Endothelial cell of umbilical vein (primary cell): ENCODE measurements around the gene B3GALT6. TPM values are rescaled to one million over a fixed set of nuclear protein-coding genes. Genes with fewer than 3 reads are reported as not detected.

ENCODE experiments used
- BruUV-seq: library from RNA; stranded (reverse); fragments of 400-500 nt; replicated peaks from 2 replicates; lab custom pipeline; 2021; lab: Mats Ljungman, UMichigan
- CTCF ChIA-PET: fragments of 300-600, 350-600 bp; sonication (Branson Sonifier 250); formaldehyde crosslinking; loops from one replicate; lab custom pipeline; 2021; ENCODE audit warnings: antibody characterized with exemption, inconsistent platforms; lab: Charles Lee
- POLR2A ChIA-PET: fragments of 300-600, 350-600 bp; sonication (Branson Sonifier 250); formaldehyde crosslinking; loops from one replicate; lab custom pipeline; 2021; ENCODE audit warnings: antibody characterized with exemption, inconsistent platforms; lab: Charles Lee
- DNase-seq: peaks from one replicate; pipeline ENCODE4 v3.0.0-alpha.2; 2011; ENCODE audit warnings: low read depth, low spot score
- FAIRE-seq: peaks from 2 replicates; lab custom pipeline; 2011; peaks lifted over from hg19 to GRCh38; lab: Jason Lieb, UNC
- H2AFZ ChIP-seq: 2 replicates; pipeline ENCODE4 v1.6.0; 2012; ENCODE audit warnings: low read depth, low read length, control low read depth, inconsistent platforms
- H3K27ac ChIP-seq: 2 replicates; pipeline ENCODE4 v1.5.1; 2011; ENCODE audit warnings: low read depth, mild to moderate bottlenecking, control low read depth, low read length, moderate library complexity; ENCODE audit not compliant: insufficient read depth
- H3K27me3 ChIP-seq, 2 experiments: 2 replicates each; pipeline versions ENCODE4 v1.6.0 to v1.6.1; 2011; ENCODE audit warnings: low read length in 2 of 2, mixed read lengths in 1 of 2; ENCODE audit not compliant: control insufficient read depth in 2 of 2, insufficient read depth in 2 of 2
- H3K36me3 ChIP-seq, 2 experiments: 2 replicates in 1 of 2; 3 replicates in 1 of 2; pipeline ENCODE4 v1.5.1; 2011; ENCODE audit warnings: low read length in 2 of 2, mild to moderate bottlenecking in 1 of 2, moderate library complexity in 1 of 2; ENCODE audit not compliant: control insufficient read depth in 2 of 2, insufficient read depth in 2 of 2; ENCODE audit errors: extremely low read depth in 1 of 2
- H3K4me1 ChIP-seq: 3 replicates; pipeline ENCODE4 v1.5.1; 2011; ENCODE audit warnings: mild to moderate bottlenecking, low read length; ENCODE audit not compliant: control insufficient read depth, insufficient read depth; ENCODE audit errors: extremely low read depth
- H3K4me2 ChIP-seq: 2 replicates; pipeline ENCODE4 v1.6.1; 2011; ENCODE audit warnings: low read length, control low read depth, mixed read lengths; ENCODE audit not compliant: insufficient read depth
- H3K4me3 ChIP-seq, 3 experiments: fragments of 200-600 bp in 1 of 3; sonication (generic), shearing (Covaris generic) in 1 of 3; replicated peaks in 1 of 3; 2 replicates each; pipeline ENCODE4 v1.5.1; 2011 to 2016; ENCODE audit warnings: control low read depth in 3 of 3, low read length in 3 of 3, mild to moderate bottlenecking in 2 of 3, inconsistent platforms in 1 of 3, low read depth in 1 of 3, moderate library complexity in 1 of 3; ENCODE audit not compliant: insufficient read depth in 1 of 3
- H3K79me2 ChIP-seq: 2 replicates; pipeline ENCODE4 v1.6.0; 2012; ENCODE audit warnings: low read length, inconsistent platforms; ENCODE audit not compliant: control insufficient read depth, insufficient read depth
- H3K9ac ChIP-seq: replicated peaks from 2 replicates; pipeline ENCODE3; 2011; ENCODE audit warnings: low read length, control low read depth; ENCODE audit not compliant: insufficient read depth; ENCODE audit errors: extremely low read depth
- H3K9me1 ChIP-seq: replicated peaks from 3 replicates; pipeline ENCODE4 v1.6.0; 2011; ENCODE audit warnings: mild to moderate bottlenecking, low read length; ENCODE audit not compliant: control insufficient read depth, insufficient read depth; ENCODE audit errors: extremely low read depth
- H3K9me3 ChIP-seq: replicated peaks from 2 replicates; pipeline ENCODE4 v1.5.1; 2012; ENCODE audit warnings: low read length, inconsistent platforms; ENCODE audit not compliant: control insufficient read depth, insufficient read depth
- H4K20me1 ChIP-seq: replicated peaks from 2 replicates; pipeline ENCODE3; 2011; ENCODE audit warnings: mild to moderate bottlenecking, low read length; ENCODE audit not compliant: control insufficient read depth, insufficient read depth; ENCODE audit errors: extremely low read depth
- EZH2 ChIP-seq: IDR thresholded peaks from 2 replicates; pipeline ENCODE4 v1.6.1; 2012; ENCODE audit warnings: borderline replicate concordance, low read depth, mild to moderate bottlenecking, moderate library complexity, low read length, inconsistent platforms; ENCODE audit not compliant: severe bottlenecking
- FOS ChIP-seq: IDR thresholded peaks from 2 replicates; pipeline ENCODE4 v1.6.1; 2011; ENCODE audit warnings: mild to moderate bottlenecking, low read length, moderate library complexity, borderline replicate concordance; ENCODE audit not compliant: insufficient read depth
- GATA2 ChIP-seq: IDR thresholded peaks from 2 replicates; pipeline ENCODE4 v1.7.0; 2011; ENCODE audit warnings: low read depth, mild to moderate bottlenecking, moderate library complexity, mixed read lengths, low read length; ENCODE audit not compliant: insufficient read length, insufficient read depth
- JUN ChIP-seq: IDR thresholded peaks from 2 replicates; pipeline ENCODE4 v1.6.1; 2011; ENCODE audit warnings: borderline replicate concordance, low read depth; ENCODE audit not compliant: insufficient read length, insufficient read depth
- MAX ChIP-seq: IDR thresholded peaks from 2 replicates; pipeline ENCODE4 v1.6.1; 2011; ENCODE audit not compliant: insufficient read depth, insufficient read length
- MYC ChIP-seq: IDR thresholded peaks from one replicate; pipeline ENCODE4 v1.6.1; 2011; ENCODE audit warnings: mild to moderate bottlenecking, low read depth, low read length
- POLR2A ChIP-seq: IDR thresholded peaks from 2 replicates; pipeline ENCODE4 v1.6.1; 2012; ENCODE audit warnings: low read depth, mild to moderate bottlenecking, control low read depth, low read length
- POLR2AphosphoS5 ChIP-seq: IDR thresholded peaks from 2 replicates; pipeline ENCODE4 v1.6.1; 2012; ENCODE audit warnings: low read depth, mild to moderate bottlenecking, control low read depth, low read length, moderate library complexity; ENCODE audit not compliant: insufficient read depth
- dilution Hi-C: fragments of 300-500 bp; cut with MboI; formaldehyde crosslinking; loops from one replicate; pipeline ENCODE4 v1.15.0; 2019; ENCODE audit warnings: low sequenced_read_pairs; ENCODE audit not compliant: extremely low pct_ligation_motif_present
- intact Hi-C: fragments of 100-400 bp; cut with micrococcal nuclease; formaldehyde crosslinking; loops from one replicate; pipeline ENCODE4 v1.10.0; 2022
- polyA plus RNA-seq, 4 experiments: library from polyadenylated mRNA; depleted of rRNA in 3 of 4; stranded (reverse) in 3 of 4; unstranded in 1 of 4; fragments of >200 nt; gene quantifications; 2 replicates each; pipeline versions ENCODE4 v1.2.1 to v1.2.3, GENCODE V29; 2011 to 2012; ENCODE audit warnings: missing spikeins in 1 of 4
- total RNA-seq: library from RNA; stranded (reverse); gene quantifications from 2 replicates; pipeline ENCODE4 v1.2.3, GENCODE V29; 2021
- TF ChIP-seq, protein P1 (sequence below), 2 donors: IDR thresholded peaks; 1 replicate in 1 of 2; 2 replicates in 1 of 2; pipeline ENCODE4 v1.5.1; 2011; ENCODE audit warnings: low read length in 2 of 2, mild to moderate bottlenecking in 2 of 2, moderate library complexity in 2 of 2, control low read depth in 1 of 2, inconsistent platforms in 1 of 2, low read depth in 1 of 2; ENCODE audit not compliant: insufficient read depth in 1 of 2; ENCODE audit errors: extremely low read depth in 1 of 2

B3GALT6 gene
- total and polyA plus RNA-seq, 2 donors (not counting 3 experiments of a cell fraction or from before 2014, with no cell fraction given): 24.6 to 34.1 TPM

GRCh38 chr1:1282998-1283397, 51.0 kb downstream of the B3GALT6 start:
- CTCF ChIA-PET: interaction anchor here (0.6 to 2.8 kb wide), 2 partner anchors 10 to 161 kb away, joined by 3 to 7 read pairs; partner anchors contain the start of gene UBE2J2
- POLR2A ChIA-PET: no interaction called here

GRCh38 chr1:1283821-1284220, 51.8 kb downstream of the B3GALT6 start:
- H3K9ac ChIP-seq: no peak overlapping the region
- no peak overlapping the region for H2AFZ ChIP-seq
- no peak for DNase-seq
- H3K4me2 ChIP-seq: no peak overlapping the region
- H3K9me1 ChIP-seq: no peaks in the 10 kb centered on the region
- H3K36me3 ChIP-seq: no peaks in the 10 kb centered on the region
- H4K20me1 ChIP-seq: no peaks in the 10 kb centered on the region
- no peak overlapping the region for H3K4me3 ChIP-seq
- ChIA-PET POLR2A (no interaction called here), CTCF (interaction anchor here (2.8 kb wide), 1 partner anchor 162 kb away, joined by 7 read pairs; no protein-coding TSS in a partner anchor)
- TF ChIP-seq, protein P1, sequence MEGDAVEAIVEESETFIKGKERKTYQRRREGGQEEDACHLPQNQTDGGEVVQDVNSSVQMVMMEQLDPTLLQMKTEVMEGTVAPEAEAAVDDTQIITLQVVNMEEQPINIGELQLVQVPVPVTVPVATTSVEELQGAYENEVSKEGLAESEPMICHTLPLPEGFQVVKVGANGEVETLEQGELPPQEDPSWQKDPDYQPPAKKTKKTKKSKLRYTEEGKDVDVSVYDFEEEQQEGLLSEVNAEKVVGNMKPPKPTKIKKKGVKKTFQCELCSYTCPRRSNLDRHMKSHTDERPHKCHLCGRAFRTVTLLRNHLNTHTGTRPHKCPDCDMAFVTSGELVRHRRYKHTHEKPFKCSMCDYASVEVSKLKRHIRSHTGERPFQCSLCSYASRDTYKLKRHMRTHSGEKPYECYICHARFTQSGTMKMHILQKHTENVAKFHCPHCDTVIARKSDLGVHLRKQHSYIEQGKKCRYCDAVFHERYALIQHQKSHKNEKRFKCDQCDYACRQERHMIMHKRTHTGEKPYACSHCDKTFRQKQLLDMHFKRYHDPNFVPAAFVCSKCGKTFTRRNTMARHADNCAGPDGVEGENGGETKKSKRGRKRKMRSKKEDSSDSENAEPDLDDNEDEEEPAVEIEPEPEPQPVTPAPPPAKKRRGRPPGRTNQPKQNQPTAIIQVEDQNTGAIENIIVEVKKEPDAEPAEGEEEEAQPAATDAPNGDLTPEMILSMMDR (IDR thresholded peaks at IDR 0.05; ENCODE audit: extremely low read depth in 1 of 2, insufficient read depth in 1 of 2, low read depth in 1 of 2, low read length in 2 of 2): no peak
- no peak for TF ChIP-seq POLR2AphosphoS5
- no peak for TF ChIP-seq POLR2A
- no peak for TF ChIP-seq GATA2
- no peak for TF ChIP-seq MYC
- TF ChIP-seq EZH2: no peak
- TF ChIP-seq MAX: no peak
- TF ChIP-seq JUN: no peak
- TF ChIP-seq FOS: no peak
- H3K27ac ChIP-seq: no peak overlapping the region
- FAIRE-seq: no peak
- H3K79me2 ChIP-seq: no peaks in the 10 kb centered on the region
- H3K27me3 ChIP-seq: no peaks in the 10 kb centered on the region
- peaks cover 2% of the 10 kb centered on the region for H3K4me1 ChIP-seq
- dilution Hi-C loops (no loop called here), intact Hi-C loops (no loop called here)
- no TSS peak for BruUV-seq
- H3K9me3 ChIP-seq: no peaks in the 10 kb centered on the region

More at GRCh38 chr1:1282998-1283397, 51.0 kb downstream of the B3GALT6 start:
- dilution Hi-C loops (no loop called here), intact Hi-C loops (no loop called here)
- no peak overlapping the region for H3K4me2 ChIP-seq
- no peak overlapping the region for H3K27ac ChIP-seq
- no peaks in the 10 kb centered on the region for H4K20me1 ChIP-seq
- H2AFZ ChIP-seq: no peak overlapping the region
- H3K9me1 ChIP-seq: no peaks in the 10 kb centered on the region
- no peaks in the 10 kb centered on the region for H3K36me3 ChIP-seq
- no peaks in the 10 kb centered on the region for H3K9me3 ChIP-seq
- no peak overlapping the region for H3K9ac ChIP-seq
- no peaks in the 10 kb centered on the region for H3K27me3 ChIP-seq
- H3K4me3 ChIP-seq: no peak overlapping the region
- TF ChIP-seq FOS: no peak
- TF ChIP-seq JUN: no peak
- TF ChIP-seq POLR2AphosphoS5: no peak
- no peak for TF ChIP-seq POLR2A
- no peak for TF ChIP-seq MYC
- no peaks in the 10 kb centered on the region for H3K79me2 ChIP-seq
- BruUV-seq: no TSS peak
- FAIRE-seq (no peak), DNase-seq (no peak)
- H3K4me1 ChIP-seq: peaks cover 2% of the 10 kb centered on the region
